SK-N-SH (cell line): ENCODE data around the gene PAX2. TPM values are rescaled to one million over a fixed set of nuclear protein-coding genes. Genes with fewer than 3 reads are reported as not detected.

Experiments
- CTCF ChIA-PET: fragments of 300-600, 350-600 bp; formaldehyde crosslinking; extraction: SDS; loops from one replicate; lab custom pipeline; 2021; lab: Yijun Ruan, JAX
- POLR2A ChIA-PET: fragments of 350-600 bp; sonication (Branson Sonifier 250); formaldehyde crosslinking; extraction: SDS; loops from one replicate; lab custom pipeline; 2020; ENCODE audit warnings: antibody characterized with exemption, inconsistent platforms; lab: Yijun Ruan, JAX
- DNase-seq: peaks from one replicate; pipeline ENCODE4 v3.0.0; 2012
- H2AFZ ChIP-seq: fragments of 200-600 bp; sonication (generic); 2 replicates; pipeline ENCODE4 v1.8.1; 2016; ENCODE audit warnings: antibody characterized with exemption, mild to moderate bottlenecking, low read depth
- H3F3A ChIP-seq: fragments of 200-600 bp; sonication (generic); replicated peaks from 2 replicates; pipeline ENCODE3; 2016; ENCODE audit warnings: antibody characterized with exemption, mild to moderate bottlenecking; ENCODE audit not compliant: insufficient read depth
- H3K27ac ChIP-seq, 2 experiments: fragments of 200-500 bp in 1 of 2; fragments of 200-600 bp in 1 of 2; sonication (Bioruptor generic) in 1 of 2; sonication (generic), shearing (Covaris generic) in 1 of 2; 2 replicates each; pipeline versions ENCODE4 v1.5.1 to v1.6.1; 2014 to 2016; ENCODE audit warnings: low read depth in 2 of 2, inconsistent platforms in 1 of 2, low read length in 1 of 2, mild to moderate bottlenecking in 1 of 2, mixed read lengths in 1 of 2
- H3K27me3 ChIP-seq: fragments of 200-600 bp; sonication (generic), shearing (Covaris generic); 2 replicates; pipeline ENCODE4 v1.6.1; 2016; ENCODE audit warnings: mixed run types; ENCODE audit not compliant: insufficient read depth
- H3K36me3 ChIP-seq, 2 experiments: fragments of 200-500 bp in 1 of 2; fragments of 200-600 bp in 1 of 2; sonication (Bioruptor generic) in 1 of 2; sonication (generic) in 1 of 2; replicated peaks in 1 of 2; 2 replicates each; pipeline versions ENCODE3 to v1.5.1; 2014 to 2016; ENCODE audit warnings: low read length in 1 of 2, mild to moderate bottlenecking in 1 of 2; ENCODE audit not compliant: insufficient read depth in 2 of 2, control insufficient read depth in 1 of 2
- H3K4me1 ChIP-seq, 2 experiments: fragments of 200-500 bp in 1 of 2; fragments of 200-600 bp in 1 of 2; sonication (Bioruptor generic) in 1 of 2; sonication (generic), shearing (Covaris generic) in 1 of 2; 2 replicates each; pipeline versions ENCODE4 v1.5.1 to v1.6.1; 2014 to 2016; ENCODE audit warnings: low read depth in 1 of 2, low read length in 1 of 2, mixed run types in 1 of 2; ENCODE audit not compliant: insufficient read depth in 2 of 2, control insufficient read depth in 1 of 2
- H3K4me2 ChIP-seq: fragments of 200-600 bp; sonication (generic), shearing (Covaris generic); 2 replicates; pipeline ENCODE4 v1.6.1; 2017; ENCODE audit warnings: mixed run types
- H3K4me3 ChIP-seq, 2 experiments: fragments of 200-500 bp in 1 of 2; fragments of 200-600 bp in 1 of 2; sonication (Bioruptor generic) in 1 of 2; sonication (generic), shearing (Covaris generic) in 1 of 2; 2 replicates each; pipeline versions ENCODE4 v1.5.1 to v1.8.1; 2014 to 2016; ENCODE audit warnings: low read depth in 2 of 2, inconsistent platforms in 1 of 2, low read length in 1 of 2, mild to moderate bottlenecking in 1 of 2, mixed read lengths in 1 of 2, moderate library complexity in 1 of 2
- H3K79me2 ChIP-seq: fragments of 200-600 bp; sonication (generic); 2 replicates; pipeline ENCODE4 v1.8.1; 2017; ENCODE audit warnings: mild to moderate bottlenecking; ENCODE audit not compliant: insufficient read depth
- H3K9ac ChIP-seq: fragments of 200-600 bp; sonication (generic); 2 replicates; pipeline ENCODE4 v1.6.1; 2017; ENCODE audit warnings: mixed run types
- H3K9me2 ChIP-seq: fragments of 200-600 bp; sonication (generic); 2 replicates; pipeline ENCODE4 v1.6.1; 2017; ENCODE audit warnings: mixed run types
- H3K9me3 ChIP-seq: fragments of 200-600 bp; sonication (generic); 2 replicates; pipeline ENCODE4 v1.6.1; 2017; ENCODE audit warnings: mixed run types, mild to moderate bottlenecking, moderate library complexity
- H4K20me1 ChIP-seq: fragments of 200-600 bp; sonication (generic); 2 replicates; pipeline ENCODE4 v1.6.1; 2017; ENCODE audit warnings: mild to moderate bottlenecking, mixed run types; ENCODE audit not compliant: insufficient read depth
- CHD2 ChIP-seq: fragments of 150-350 bp; IDR thresholded peaks from 2 replicates; pipeline ENCODE4 v1.6.1; 2018; ENCODE audit warnings: low read length; ENCODE audit not compliant: partially characterized antibody
- CTCF ChIP-seq: fragments of 200-600 bp; sonication (generic); IDR thresholded peaks from 2 replicates; pipeline ENCODE4 v1.6.1; 2017; ENCODE audit warnings: antibody characterized with exemption, mild to moderate bottlenecking, moderate library complexity
- EZH2phosphoT487 ChIP-seq: fragments of 200-600 bp; sonication (generic); IDR thresholded peaks from 2 replicates; pipeline ENCODE4 v1.6.1; 2017; ENCODE audit warnings: low read depth, mixed run types, mild to moderate bottlenecking, antibody characterized with exemption, moderate library complexity, borderline replicate concordance
- FOXM1 ChIP-seq: IDR thresholded peaks from 2 replicates; pipeline ENCODE4 v1.4.0; 2012; ENCODE audit warnings: low read depth, mild to moderate bottlenecking
- GABPA ChIP-seq: IDR thresholded peaks from 2 replicates; pipeline ENCODE4 v1.4.0; 2012; ENCODE audit warnings: low read depth, mild to moderate bottlenecking
- IRF3 ChIP-seq: fragments of 150-350 bp; IDR thresholded peaks from 2 replicates; pipeline ENCODE4 v1.6.1; 2016; ENCODE audit warnings: mild to moderate bottlenecking, low read depth, low read length
- JUND ChIP-seq: IDR thresholded peaks from 2 replicates; pipeline ENCODE4 v1.4.0; 2012
- MXI1 ChIP-seq: IDR thresholded peaks from 2 replicates; pipeline ENCODE4 v1.6.1; 2012; ENCODE audit warnings: mild to moderate bottlenecking, low read depth, low read length, improper control_type of control experiment
- NFIC ChIP-seq: IDR thresholded peaks from 2 replicates; pipeline ENCODE4 v1.4.0; 2012; ENCODE audit warnings: borderline replicate concordance
- POLR2AphosphoS5 ChIP-seq: IDR thresholded peaks from 2 replicates; pipeline ENCODE4 v1.6.1; 2012; ENCODE audit warnings: low read depth, low read length
- RAD21 ChIP-seq: IDR thresholded peaks from 2 replicates; pipeline ENCODE4 v1.6.1; 2012; ENCODE audit warnings: mild to moderate bottlenecking, low read length
- RCOR1 ChIP-seq: fragments of 150-350 bp; IDR thresholded peaks from 2 replicates; pipeline ENCODE4 v1.6.1; 2017; ENCODE audit warnings: antibody characterized with exemption, low read length
- REST ChIP-seq: IDR thresholded peaks from 2 replicates; pipeline ENCODE4 v1.6.1; 2012; ENCODE audit warnings: mild to moderate bottlenecking, low read depth, low read length, moderate library complexity
- RXRA ChIP-seq: IDR thresholded peaks from 2 replicates; pipeline ENCODE4 v1.4.0; 2012; ENCODE audit warnings: low read depth, mild to moderate bottlenecking, borderline replicate concordance
- TAF1 ChIP-seq: IDR thresholded peaks from 2 replicates; pipeline ENCODE4 v1.6.1; 2012; ENCODE audit warnings: low read depth, mild to moderate bottlenecking, low read length, moderate library complexity, borderline replicate concordance
- TCF12 ChIP-seq: IDR thresholded peaks from 2 replicates; pipeline ENCODE4 v1.4.0; 2012
- USF1 ChIP-seq: IDR thresholded peaks from 2 replicates; pipeline ENCODE4 v1.4.0; 2012; ENCODE audit warnings: low read depth, borderline replicate concordance
- YY1 ChIP-seq: IDR thresholded peaks from 2 replicates; pipeline ENCODE4 v1.4.0; 2012; ENCODE audit warnings: low read depth, mild to moderate bottlenecking
- WGBS: methylation state at CpG from one replicate; pipeline ENCODE4 v1.1.6; 2017; ENCODE audit warnings: low lambda C conversion rate; 5-methylcytosine and 5-hydroxymethylcytosine counted together
- polyA plus RNA-seq, 3 experiments: library from polyadenylated mRNA; depleted of rRNA; stranded (reverse); fragments of >200 nt; gene quantifications; 2 replicates each; pipeline ENCODE4 v1.2.3, GENCODE V29; 2012

PAX2 gene
- polyA plus RNA-seq, 1 of the 3 experiments (the other 2 are of a cell fraction), result not detected

GRCh38 chr10:100799881-100800280 lies 54.5 kb downstream of the PAX2 start:
- Histone ChIP-seq H3K4me2 (no peak overlapping the region), H2AFZ (no peak overlapping the region), H4K20me1 (no peaks in the 10 kb centered on the region), H3K9me2 (no peaks in the 10 kb centered on the region), H3K9ac (no peak overlapping the region), H3K36me3 (no peaks in the 10 kb centered on the region), H3K4me3 (no peak overlapping the region), H3K79me2 (no peaks in the 10 kb centered on the region), H3K4me1 (peaks cover 0 to 19% of the 10 kb centered on the region in 2 experiments; a peak in 1 of 4 replicates), H3K9me3 (no peaks in the 10 kb centered on the region), H3K27me3 (peaks cover 38% of the 10 kb centered on the region), H3F3A (no peaks in the 10 kb centered on the region), H3K27ac (no peak overlapping the region)
- 57% methylated on average over 7 of the region's 7 CpGs for WGBS
- ChIA-PET POLR2A (no interaction called here), CTCF (interaction anchor here (1.4 to 1.7 kb wide), 2 partner anchors 56 to 238 kb away, joined by 5 read pairs; no protein-coding TSS in a partner anchor)
- TF ChIP-seq RXRA (no peak), REST (no peak), TCF12 (no peak), YY1 (no peak), CHD2 (no peak), MXI1 (no peak), POLR2AphosphoS5 (no peak), FOXM1 (no peak), JUND (no peak), EZH2phosphoT487 (no peak), IRF3 (no peak), USF1 (no peak)
- no peak for DNase-seq

GRCh38 chr10:100800931-100801330 lies 55.5 kb downstream of the PAX2 start:
- ChIA-PET CTCF (interaction anchor here (0.9 to 1.6 kb wide), 5 partner anchors 9 to 360 kb away, joined by 3 to 5 read pairs (median 4); no protein-coding TSS in a partner anchor), POLR2A (interaction anchor here (1.0 kb wide), 1 partner anchor 10 kb away, joined by 3 read pairs; no protein-coding TSS in a partner anchor)
- Histone ChIP-seq H3K4me1 (peaks cover 0 to 22% of the 10 kb centered on the region in 2 experiments; a peak in 1 of 4 replicates), H3K36me3 (no peaks in the 10 kb centered on the region), H2AFZ (no peak overlapping the region), H3K4me3 (no peak overlapping the region), H3K9me3 (no peaks in the 10 kb centered on the region), H3K27me3 (peaks cover 43% of the 10 kb centered on the region), H3F3A (no peaks in the 10 kb centered on the region), H3K4me2 (no peak overlapping the region), H3K9me2 (no peaks in the 10 kb centered on the region), H3K27ac (no peak overlapping the region), H4K20me1 (no peaks in the 10 kb centered on the region), H3K9ac (no peak overlapping the region), H3K79me2 (no peaks in the 10 kb centered on the region)
- no peak for DNase-seq
- WGBS, result 21% methylated on average over 4 of the region's 4 CpGs
- TF ChIP-seq RCOR1 (no peak), GABPA (no peak), RAD21 (no peak), CTCF (no peak), YY1 (no peak), IRF3 (no peak), FOXM1 (no peak), NFIC (no peak), TAF1 (no peak), TCF12 (no peak)
